Stimulated activated CD4-positive, alpha-beta T cell treated with anti-CD3 and anti-CD28 coated beads, TNF-alpha, amount 100 ng/mL, for 4 hours (primary cell): ENCODE data around the gene TACC2.
"Not testable (repeated sequence)": the region's sequence is repeated elsewhere in the genome, so short reads cannot be mapped to it uniquely, and the experiment has no call there.

Experiments used
- DNase-seq, 3 experiments: peaks; one replicate each; pipeline ENCODE4 v3.0.0-alpha.2; 2020; ENCODE audit warnings: low read depth in 3 of 3

TACC2 gene

GRCh38 chr10:122060250-122060649, 71.3 kb downstream of the TACC2 start:
- no peak for DNase-seq

GRCh38 chr10:122062831-122063674, 74.1 kb downstream of the TACC2 start:
- no peak for DNase-seq

GRCh38 chr10:122066337-122066939, 77.5 kb downstream of the TACC2 start:
- DNase-seq, result not testable (repeated sequence)

GRCh38 chr10:122068844-122069243, 79.9 kb downstream of the TACC2 start:
- no peak for DNase-seq

DNA sequence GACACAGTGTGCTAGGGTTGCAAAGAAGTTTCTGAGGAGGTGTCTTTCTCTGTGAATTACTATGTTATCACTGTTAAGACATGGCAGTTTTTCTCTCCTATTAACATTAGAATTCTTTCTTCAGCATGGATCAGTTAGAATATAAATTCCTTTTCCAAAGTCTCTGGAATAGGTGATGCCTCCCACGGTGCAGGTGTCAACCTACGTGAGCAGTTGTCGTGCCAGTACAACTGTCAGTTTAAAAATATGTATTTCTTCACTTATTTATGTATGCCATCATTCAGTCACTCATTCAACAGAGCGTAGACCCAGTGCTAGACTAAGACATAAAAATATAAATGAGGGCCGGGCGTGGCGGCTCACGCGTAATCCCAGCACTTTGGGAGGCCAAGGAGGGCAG, 83.5 kb downstream of the TACC2 start:
- DNase-seq, result no peak

DNA sequence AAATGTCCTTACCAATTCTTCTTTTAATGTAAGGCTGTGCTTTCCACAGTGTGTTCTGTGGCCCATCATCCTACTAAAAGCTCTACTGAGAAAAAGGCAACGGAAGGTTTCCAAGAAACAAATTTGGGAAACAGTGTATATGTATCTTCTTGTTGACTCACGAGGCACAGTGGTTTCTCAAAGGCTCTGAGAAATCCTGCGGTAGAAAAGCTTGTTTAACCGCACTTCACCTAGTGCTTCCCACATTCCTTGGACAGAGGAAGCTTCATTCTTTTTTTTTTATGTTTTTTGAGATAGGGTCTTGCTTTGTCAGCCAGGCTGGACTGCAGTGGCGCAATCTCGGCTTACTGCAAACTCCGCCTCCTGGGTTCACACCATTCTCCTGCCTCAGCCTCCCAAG, 84.5 kb downstream of the TACC2 start:
- no peak for DNase-seq

DNA sequence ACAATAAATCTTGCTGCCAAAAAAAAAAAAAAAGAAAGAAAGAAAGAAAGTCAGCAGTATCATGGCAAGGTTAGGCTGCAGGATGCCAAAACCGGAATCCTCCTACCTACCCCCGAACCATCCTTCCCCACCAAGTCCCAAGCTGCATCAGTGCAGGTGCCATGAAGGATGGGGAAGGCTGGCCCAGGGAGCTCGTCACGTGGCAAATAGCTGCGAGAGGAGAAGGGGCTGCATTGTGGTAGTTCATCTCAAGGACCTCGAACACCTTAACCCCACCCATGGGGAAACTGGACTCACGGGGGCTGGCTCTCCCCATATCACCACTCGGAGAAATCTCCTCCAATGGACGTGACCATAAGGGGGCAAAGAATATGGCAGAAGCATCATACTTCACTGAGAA, 86.2 kb downstream of the TACC2 start:
- no peak for DNase-seq

GRCh38 chr10:122075876-122076275, 86.9 kb downstream of the TACC2 start:
- DNase-seq, result not testable (repeated sequence)

GRCh38 chr10:122077311-122077875, 88.4 kb downstream of the TACC2 start:
- no peak for DNase-seq

DNA sequence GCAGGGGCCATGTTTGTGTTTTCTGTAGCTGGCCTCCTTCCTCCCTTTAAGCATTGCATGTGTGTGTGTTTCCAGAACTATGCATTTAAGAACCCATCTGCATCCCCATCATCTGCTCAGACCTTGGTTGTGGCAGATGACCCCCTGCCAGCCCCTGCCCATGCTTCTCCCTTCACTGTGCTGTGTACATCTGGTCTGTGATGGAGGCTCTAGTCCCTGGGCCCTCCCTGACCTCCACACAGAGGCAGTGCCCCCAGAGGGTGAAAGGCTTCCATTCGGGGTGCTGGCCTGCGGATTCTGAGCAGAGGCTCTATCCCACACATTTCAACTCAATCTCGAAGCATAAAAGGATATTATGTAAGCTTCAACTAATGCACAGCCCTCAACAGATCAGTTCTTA, 89.4 kb downstream of the TACC2 start:
- no peak for DNase-seq

DNA sequence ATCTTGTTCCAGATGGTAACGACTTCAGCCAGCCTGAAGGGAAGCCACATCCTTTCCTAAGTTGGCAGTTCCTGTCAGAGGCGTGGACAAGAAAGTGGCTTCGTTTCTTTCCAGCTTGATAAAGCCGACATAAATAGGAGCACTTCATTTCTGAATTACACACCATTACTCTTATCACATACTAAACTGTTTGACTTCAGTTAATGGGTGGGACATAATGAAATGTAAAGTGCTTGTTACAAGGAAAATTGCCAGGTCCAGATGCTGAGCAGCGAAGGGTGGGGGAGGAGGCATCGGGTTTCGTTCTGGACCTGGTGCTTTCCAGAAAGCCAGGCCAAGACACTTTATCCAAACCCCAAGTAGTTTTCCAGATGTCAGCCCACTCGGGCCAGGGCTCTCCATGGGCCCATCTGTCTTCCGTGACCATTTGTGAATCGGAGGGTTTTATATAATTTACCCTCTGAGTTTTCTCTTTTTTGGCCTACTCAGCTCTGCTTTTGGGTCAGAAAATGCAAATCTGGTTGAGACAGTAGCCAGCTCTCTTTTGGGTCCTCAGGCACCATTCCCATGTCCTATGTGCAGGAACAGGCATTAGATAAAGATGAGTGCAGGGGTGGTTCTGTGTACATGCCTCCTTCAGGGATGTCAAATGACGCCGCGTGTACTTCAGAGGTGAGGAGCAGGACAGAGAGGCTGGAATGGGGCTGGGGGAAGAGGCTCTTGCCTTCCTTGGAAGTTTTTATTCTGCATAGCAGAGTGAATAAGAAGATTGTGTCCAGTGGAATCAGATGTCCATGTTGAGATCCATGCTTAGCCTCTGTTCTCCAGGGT, 90.2 kb downstream of the TACC2 start:
- no peak for DNase-seq

DNA sequence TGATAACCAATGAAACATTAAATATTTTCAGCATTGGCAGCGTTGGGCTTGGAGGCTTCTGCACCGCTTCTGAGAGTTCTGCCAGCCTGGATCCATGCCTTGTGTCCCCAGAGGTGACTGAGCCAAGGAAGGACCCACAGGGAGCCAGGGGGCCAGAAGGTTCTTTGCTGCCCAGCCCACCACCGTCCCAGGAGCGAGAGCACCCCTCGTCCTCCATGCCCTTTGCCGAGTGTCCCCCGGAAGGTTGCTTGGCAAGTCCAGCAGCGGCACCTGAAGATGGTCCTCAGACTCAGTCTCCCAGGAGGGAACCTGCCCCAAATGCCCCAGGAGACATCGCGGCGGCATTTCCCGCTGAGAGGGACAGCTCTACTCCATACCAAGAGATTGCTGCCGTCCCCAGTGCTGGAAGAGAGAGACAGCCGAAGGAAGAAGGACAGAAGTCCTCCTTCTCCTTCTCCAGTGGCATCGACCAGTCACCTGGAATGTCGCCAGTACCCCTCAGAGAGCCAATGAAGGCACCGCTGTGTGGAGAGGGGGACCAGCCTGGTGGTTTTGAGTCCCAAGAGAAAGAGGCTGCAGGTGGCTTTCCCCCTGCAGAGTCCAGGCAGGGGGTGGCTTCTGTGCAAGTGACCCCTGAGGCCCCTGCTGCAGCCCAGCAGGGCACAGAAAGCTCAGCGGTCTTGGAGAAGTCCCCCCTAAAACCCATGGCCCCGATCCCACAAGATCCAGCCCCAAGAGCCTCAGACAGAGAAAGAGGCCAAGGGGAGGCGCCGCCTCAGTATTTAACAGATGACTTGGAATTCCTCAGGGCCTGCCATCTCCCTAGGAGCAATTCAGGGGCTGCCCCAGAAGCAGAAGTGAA, 93.9 kb downstream of the TACC2 start:
- DNase-seq, result no peak

DNA sequence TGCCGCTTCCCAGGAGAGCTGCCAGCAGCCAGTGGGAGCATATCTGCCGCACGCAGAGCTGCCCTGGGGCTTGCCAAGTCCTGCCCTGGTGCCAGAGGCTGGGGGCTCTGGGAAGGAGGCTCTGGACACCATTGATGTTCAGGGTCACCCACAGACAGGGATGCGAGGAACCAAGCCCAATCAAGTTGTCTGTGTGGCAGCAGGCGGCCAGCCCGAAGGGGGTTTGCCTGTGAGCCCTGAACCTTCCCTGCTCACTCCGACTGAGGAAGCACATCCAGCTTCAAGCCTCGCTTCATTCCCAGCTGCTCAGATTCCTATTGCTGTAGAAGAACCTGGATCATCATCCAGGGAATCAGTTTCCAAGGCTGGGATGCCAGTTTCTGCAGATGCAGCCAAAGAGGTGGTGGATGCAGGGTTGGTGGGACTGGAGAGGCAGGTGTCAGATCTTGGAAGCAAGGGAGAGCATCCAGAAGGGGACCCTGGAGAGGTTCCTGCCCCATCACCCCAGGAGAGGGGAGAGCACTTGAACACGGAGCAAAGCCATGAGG, 94.6 kb downstream of the TACC2 start:
- DNase-seq, result no peak

DNA sequence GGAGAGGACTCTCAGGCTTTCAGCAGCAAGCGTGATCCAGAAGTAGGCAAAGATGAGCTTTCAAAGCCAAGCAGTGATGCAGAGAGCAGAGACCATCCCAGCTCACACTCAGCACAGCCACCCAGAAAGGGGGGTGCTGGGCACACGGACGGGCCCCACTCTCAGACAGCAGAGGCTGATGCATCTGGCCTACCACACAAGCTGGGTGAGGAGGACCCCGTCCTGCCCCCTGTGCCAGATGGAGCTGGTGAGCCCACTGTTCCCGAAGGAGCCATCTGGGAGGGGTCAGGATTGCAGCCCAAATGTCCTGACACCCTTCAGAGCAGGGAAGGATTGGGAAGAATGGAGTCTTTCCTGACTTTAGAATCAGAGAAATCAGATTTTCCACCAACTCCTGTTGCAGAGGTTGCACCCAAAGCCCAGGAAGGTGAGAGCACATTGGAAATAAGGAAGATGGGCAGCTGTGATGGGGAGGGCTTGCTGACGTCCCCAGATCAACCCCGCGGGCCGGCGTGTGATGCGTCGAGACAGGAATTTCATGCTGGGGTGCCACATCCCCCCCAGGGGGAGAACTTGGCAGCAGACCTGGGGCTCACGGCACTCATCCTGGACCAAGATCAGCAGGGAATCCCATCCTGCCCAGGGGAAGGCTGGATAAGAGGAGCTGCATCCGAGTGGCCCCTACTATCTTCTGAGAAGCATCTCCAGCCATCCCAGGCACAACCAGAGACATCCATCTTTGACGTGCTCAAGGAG, 95.5 kb downstream of the TACC2 start:
- DNase-seq, result no peak

DNA sequence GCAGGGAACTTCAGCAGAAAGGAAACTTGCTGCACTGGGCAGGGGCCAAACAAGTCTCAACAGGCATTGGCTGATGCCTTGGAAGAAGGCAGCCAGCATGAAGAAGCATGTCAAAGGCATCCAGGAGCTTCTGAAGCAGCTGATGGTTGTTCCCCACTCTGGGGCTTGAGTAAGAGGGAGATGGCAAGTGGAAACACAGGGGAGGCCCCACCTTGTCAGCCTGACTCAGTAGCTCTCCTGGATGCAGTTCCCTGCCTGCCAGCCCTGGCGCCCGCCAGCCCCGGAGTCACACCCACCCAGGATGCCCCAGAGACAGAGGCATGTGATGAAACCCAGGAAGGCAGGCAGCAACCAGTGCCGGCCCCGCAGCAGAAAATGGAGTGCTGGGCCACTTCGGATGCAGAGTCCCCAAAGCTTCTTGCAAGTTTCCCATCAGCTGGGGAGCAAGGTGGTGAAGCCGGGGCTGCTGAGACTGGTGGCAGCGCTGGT, 96.5 kb downstream of the TACC2 start:
- DNase-seq, result no peak

- DNase-seq, result no peak
Observed at GRCh38 chr10:122086416-122087240, 97.7 kb downstream of the TACC2 start.

DNA sequence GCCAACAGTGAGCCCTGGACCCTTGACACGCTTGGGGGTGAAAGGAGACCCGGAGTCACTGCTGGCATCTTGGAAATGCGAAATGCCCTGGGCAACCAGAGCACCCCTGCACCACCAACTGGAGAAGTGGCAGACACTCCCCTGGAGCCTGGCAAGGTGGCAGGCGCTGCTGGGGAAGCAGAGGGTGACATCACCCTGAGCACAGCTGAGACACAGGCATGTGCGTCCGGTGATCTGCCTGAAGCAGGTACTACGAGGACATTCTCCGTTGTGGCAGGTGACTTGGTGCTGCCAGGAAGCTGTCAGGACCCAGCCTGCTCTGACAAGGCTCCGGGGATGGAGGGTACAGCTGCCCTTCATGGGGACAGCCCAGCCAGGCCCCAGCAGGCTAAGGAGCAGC, 98.5 kb downstream of the TACC2 start:
- no peak for DNase-seq

GRCh38 chr10:122089311-122090017, 100.5 kb downstream of the TACC2 start:
- no peak for DNase-seq
